K562 (cell line): ENCODE measurements around the gene PCP2. TPM values are rescaled to one million over a fixed set of nuclear protein-coding genes. Genes with fewer than 3 reads are reported as not detected.

Experiments used
- DNMT1 ChIP-seq: fragments of 450-650 bp; IDR thresholded peaks from 2 replicates; pipeline ENCODE4 v1.6.1; 2016; ENCODE audit warnings: antibody characterized with exemption, mild to moderate bottlenecking
- ESRRA ChIP-seq: fragments of 450-650 bp; IDR thresholded peaks from 2 replicates; pipeline ENCODE4 v1.6.1; 2014; ENCODE audit warnings: low read depth, mild to moderate bottlenecking, moderate library complexity, borderline replicate concordance
- ESRRB ChIP-seq: fragments of 250-450 bp; sonication (Bioruptor Pico); IDR thresholded peaks from 2 replicates; pipeline ENCODE4 v1.5.0; 2020; ENCODE audit warnings: mild to moderate bottlenecking, moderate library complexity, borderline replicate concordance
- HEY1 ChIP-seq: fragments of 250-450 bp; sonication (Bioruptor Pico); IDR thresholded peaks from 2 replicates; pipeline ENCODE4 v1.5.0; 2020; ENCODE audit warnings: mild to moderate bottlenecking, moderate library complexity, borderline replicate concordance
- HMGN3 ChIP-seq: IDR thresholded peaks from 2 replicates; pipeline ENCODE4 v1.6.1; 2011; ENCODE audit warnings: borderline replicate concordance, low read depth, mild to moderate bottlenecking, mixed read lengths, low read length; ENCODE audit not compliant: insufficient read length; ENCODE audit errors: extremely low read depth
- NRF1 ChIP-seq, 2 experiments: fragments of 450-650 bp; IDR thresholded peaks in 1 of 2; conservative IDR thresholded peaks in 1 of 2; 2 replicates each; pipeline ENCODE4 v1.6.1; 2014; ENCODE audit warnings: mild to moderate bottlenecking in 2 of 2
- RHOXF2B ChIP-seq: fragments of 250-450 bp; sonication (Bioruptor Pico); conservative IDR thresholded peaks from 2 replicates; pipeline ENCODE4 v1.5.1; 2021
- SAP30 ChIP-seq: fragments of 200-600 bp; sonication (generic); IDR thresholded peaks from 2 replicates; pipeline ENCODE4 v1.6.1; 2012; ENCODE audit warnings: borderline replicate concordance, low read depth, mild to moderate bottlenecking, moderate library complexity, low read length, control low read depth, inconsistent platforms; ENCODE audit not compliant: insufficient read depth, poor library complexity, severe bottlenecking
- SIN3B ChIP-seq: fragments of 450-650 bp; IDR thresholded peaks from 2 replicates; pipeline ENCODE4 v1.6.1; 2017; ENCODE audit warnings: low read depth, mild to moderate bottlenecking, moderate library complexity
- STAG1 ChIP-seq: sonication (generic); formaldehyde crosslinking; IDR thresholded peaks from 2 replicates; pipeline ENCODE4 v1.5.0; 2020; ENCODE audit warnings: missing genetic modification reagents, borderline replicate concordance
- TBP ChIP-seq: optimal IDR thresholded peaks from 2 replicates; pipeline ENCODE3; 2011; ENCODE audit warnings: low read depth, low read length, improper control_type of control experiment
- TSC22D4 ChIP-seq: fragments of 450-650 bp; IDR thresholded peaks from 2 replicates; pipeline ENCODE4 v1.6.1; 2016; ENCODE audit warnings: missing genetic modification characterization, missing biosample characterization, control low read depth
- ZNF311 ChIP-seq: fragments of 250-450 bp; sonication (Bioruptor Pico); IDR thresholded peaks from 2 replicates; pipeline ENCODE4 v1.4.0; 2020; ENCODE audit warnings: mild to moderate bottlenecking, moderate library complexity
- ZNF77 ChIP-seq: fragments of 250-450 bp; sonication (Bioruptor Pico); IDR thresholded peaks from 2 replicates; pipeline ENCODE4 v1.5.0; 2020
- polyA plus RNA-seq, 8 experiments: library from polyadenylated mRNA; depleted of rRNA in 4 of 8; stranded (reverse) in 5 of 8; unstranded in 3 of 8; fragments of >200 nt; fragmentation: Nextera tagmentation in 2 of 8; fragmentation: Illumina TruSeq in 1 of 8; extraction: Ambion mirVana in 2 of 8; extraction: Trizol in 1 of 8; gene quantifications; 2 replicates each; pipeline versions ENCODE4 v1.2.1 to v1.2.3, GENCODE V29; 2011 to 2014; ENCODE audit warnings: inconsistent platforms in 1 of 8, missing spikeins in 1 of 8
- total RNA-seq, 7 experiments: library from RNA; depleted of rRNA in 6 of 7; stranded (reverse); fragments of >200 nt in 6 of 7; fragmentation: Illumina TruSeq in 2 of 7; extraction: Trizol in 2 of 7; gene quantifications; 2 replicates each; pipeline versions ENCODE4 v1.2.1 to v1.2.3, GENCODE V29; 2011 to 2021; ENCODE audit warnings: low replicate concordance in 1 of 7
- TF ChIP-seq, protein P1 (sequence below): fragments of 250-450 bp; sonication (Bioruptor Pico); IDR thresholded peaks from 2 replicates; pipeline ENCODE4 v1.8.0; 2021; ENCODE audit warnings: borderline replicate concordance, mild to moderate bottlenecking, moderate library complexity; ENCODE audit not compliant: poor library complexity, severe bottlenecking
- TF ChIP-seq, protein P2 (sequence below): fragments of 250-450 bp; sonication (Bioruptor Pico); IDR thresholded peaks from 2 replicates; pipeline ENCODE4 v1.4.0; 2020; ENCODE audit warnings: mild to moderate bottlenecking, moderate library complexity
- TF ChIP-seq, protein P3 (sequence below): sonication (generic); formaldehyde crosslinking; IDR thresholded peaks from 2 replicates; pipeline ENCODE4 v1.5.0; 2020; ENCODE audit warnings: missing genetic modification reagents
- TF ChIP-seq, protein P4 (sequence below): fragments of 250-450 bp; sonication (Bioruptor Pico); IDR thresholded peaks from 2 replicates; pipeline ENCODE4 v1.8.0; 2021; ENCODE audit warnings: mild to moderate bottlenecking, moderate library complexity
- TF ChIP-seq, protein P5 (sequence below): fragments of 450-650 bp; formaldehyde crosslinking; IDR thresholded peaks from 2 replicates; pipeline ENCODE4 v1.4.0; 2020; ENCODE audit warnings: mild to moderate bottlenecking, moderate library complexity

Gene PCP2
- total and polyA plus RNA-seq, 9 of the 15 experiments (the other 6 are each of a cell fraction or from before 2014, with no cell fraction given): 0.17 to 1.3 (median 0.49) TPM; not detected in 3

DNA sequence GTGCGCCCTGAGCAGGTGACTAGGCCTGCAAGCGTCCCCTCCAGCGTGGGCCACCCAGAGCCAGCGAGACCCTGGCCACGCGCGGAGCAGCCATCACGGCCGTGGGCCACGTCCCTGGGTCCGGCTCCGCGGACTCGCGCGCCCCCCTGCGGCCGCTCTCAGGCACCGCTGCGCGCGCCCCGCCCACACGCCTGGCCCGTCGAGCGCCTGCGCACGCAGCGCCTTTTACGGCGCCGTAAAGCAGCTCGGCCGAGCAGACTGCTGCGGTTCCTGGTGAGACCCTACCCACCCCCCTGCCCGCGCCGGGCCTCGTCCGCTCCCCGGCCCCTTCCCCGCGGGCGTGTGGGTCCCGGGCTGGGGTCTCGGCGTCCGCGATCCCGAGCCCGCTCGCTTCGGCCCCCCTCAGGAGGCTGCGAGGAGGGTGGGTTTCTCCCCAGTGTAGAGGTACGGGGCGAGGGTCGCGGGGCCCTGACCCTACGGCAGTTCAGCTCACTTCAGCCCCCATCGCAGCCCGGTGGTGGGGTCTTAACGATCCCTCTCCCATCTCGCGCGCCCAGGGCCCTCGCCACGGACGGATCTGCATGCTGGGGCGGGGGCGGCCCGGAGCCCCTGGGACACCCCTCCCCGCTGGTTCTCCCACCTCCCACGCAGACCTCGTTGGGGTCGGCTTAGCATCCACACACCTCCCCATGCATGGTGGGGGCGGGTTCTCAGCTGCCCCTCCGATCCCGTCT lies 47.3 kb upstream of the PCP2 start, which contains the start of gene TRAPPC5 (continued):
- TF ChIP-seq SIN3B: 0 out of 2 replicates have a peak, but pooled peaks have one; percentile 36
- TF ChIP-seq, protein P1, sequence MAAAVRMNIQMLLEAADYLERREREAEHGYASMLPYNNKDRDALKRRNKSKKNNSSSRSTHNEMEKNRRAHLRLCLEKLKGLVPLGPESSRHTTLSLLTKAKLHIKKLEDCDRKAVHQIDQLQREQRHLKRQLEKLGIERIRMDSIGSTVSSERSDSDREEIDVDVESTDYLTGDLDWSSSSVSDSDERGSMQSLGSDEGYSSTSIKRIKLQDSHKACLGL (CRISPR knock-in tag): no peak
- TF ChIP-seq ESRRB (CRISPR knock-in tag): no peak
- peak; percentile 67 for TF ChIP-seq ESRRA
- peak; percentile 54 for TF ChIP-seq TBP
- TF ChIP-seq ZNF311: no peak
- TF ChIP-seq, protein P2, sequence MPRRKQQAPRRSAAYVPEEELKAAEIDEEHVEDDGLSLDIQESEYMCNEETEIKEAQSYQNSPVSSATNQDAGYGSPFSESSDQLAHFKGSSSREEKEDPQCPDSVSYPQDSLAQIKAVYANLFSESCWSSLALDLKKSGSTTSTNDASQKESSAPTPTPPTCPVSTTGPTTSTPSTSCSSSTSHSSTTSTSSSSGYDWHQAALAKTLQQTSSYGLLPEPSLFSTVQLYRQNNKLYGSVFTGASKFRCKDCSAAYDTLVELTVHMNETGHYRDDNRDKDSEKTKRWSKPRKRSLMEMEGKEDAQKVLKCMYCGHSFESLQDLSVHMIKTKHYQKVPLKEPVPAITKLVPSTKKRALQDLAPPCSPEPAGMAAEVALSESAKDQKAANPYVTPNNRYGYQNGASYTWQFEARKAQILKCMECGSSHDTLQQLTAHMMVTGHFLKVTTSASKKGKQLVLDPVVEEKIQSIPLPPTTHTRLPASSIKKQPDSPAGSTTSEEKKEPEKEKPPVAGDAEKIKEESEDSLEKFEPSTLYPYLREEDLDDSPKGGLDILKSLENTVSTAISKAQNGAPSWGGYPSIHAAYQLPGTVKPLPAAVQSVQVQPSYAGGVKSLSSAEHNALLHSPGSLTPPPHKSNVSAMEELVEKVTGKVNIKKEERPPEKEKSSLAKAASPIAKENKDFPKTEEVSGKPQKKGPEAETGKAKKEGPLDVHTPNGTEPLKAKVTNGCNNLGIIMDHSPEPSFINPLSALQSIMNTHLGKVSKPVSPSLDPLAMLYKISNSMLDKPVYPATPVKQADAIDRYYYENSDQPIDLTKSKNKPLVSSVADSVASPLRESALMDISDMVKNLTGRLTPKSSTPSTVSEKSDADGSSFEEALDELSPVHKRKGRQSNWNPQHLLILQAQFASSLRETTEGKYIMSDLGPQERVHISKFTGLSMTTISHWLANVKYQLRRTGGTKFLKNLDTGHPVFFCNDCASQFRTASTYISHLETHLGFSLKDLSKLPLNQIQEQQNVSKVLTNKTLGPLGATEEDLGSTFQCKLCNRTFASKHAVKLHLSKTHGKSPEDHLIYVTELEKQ (CRISPR knock-in tag): no peak
- TF ChIP-seq, protein P3, sequence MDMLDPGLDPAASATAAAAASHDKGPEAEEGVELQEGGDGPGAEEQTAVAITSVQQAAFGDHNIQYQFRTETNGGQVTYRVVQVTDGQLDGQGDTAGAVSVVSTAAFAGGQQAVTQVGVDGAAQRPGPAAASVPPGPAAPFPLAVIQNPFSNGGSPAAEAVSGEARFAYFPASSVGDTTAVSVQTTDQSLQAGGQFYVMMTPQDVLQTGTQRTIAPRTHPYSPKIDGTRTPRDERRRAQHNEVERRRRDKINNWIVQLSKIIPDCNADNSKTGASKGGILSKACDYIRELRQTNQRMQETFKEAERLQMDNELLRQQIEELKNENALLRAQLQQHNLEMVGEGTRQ (CRISPR knock-in tag): no peak
- no peak for TF ChIP-seq RHOXF2B (CRISPR knock-in tag)
- TF ChIP-seq ZNF77 (CRISPR knock-in tag): no peak
- peak; percentile 91; the same call in 1 of the 2 replicates for TF ChIP-seq STAG1 (CRISPR knock-in tag)
- TF ChIP-seq HEY1: no peak
- TF ChIP-seq HMGN3: peak; percentile 48
- TF ChIP-seq, protein P4, sequence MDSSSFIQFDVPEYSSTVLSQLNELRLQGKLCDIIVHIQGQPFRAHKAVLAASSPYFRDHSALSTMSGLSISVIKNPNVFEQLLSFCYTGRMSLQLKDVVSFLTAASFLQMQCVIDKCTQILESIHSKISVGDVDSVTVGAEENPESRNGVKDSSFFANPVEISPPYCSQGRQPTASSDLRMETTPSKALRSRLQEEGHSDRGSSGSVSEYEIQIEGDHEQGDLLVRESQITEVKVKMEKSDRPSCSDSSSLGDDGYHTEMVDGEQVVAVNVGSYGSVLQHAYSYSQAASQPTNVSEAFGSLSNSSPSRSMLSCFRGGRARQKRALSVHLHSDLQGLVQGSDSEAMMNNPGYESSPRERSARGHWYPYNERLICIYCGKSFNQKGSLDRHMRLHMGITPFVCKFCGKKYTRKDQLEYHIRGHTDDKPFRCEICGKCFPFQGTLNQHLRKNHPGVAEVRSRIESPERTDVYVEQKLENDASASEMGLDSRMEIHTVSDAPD (CRISPR knock-in tag): no peak
- no peak for TF ChIP-seq DNMT1
- TF ChIP-seq TSC22D4 (tag): no peak
- TF ChIP-seq, protein P5, sequence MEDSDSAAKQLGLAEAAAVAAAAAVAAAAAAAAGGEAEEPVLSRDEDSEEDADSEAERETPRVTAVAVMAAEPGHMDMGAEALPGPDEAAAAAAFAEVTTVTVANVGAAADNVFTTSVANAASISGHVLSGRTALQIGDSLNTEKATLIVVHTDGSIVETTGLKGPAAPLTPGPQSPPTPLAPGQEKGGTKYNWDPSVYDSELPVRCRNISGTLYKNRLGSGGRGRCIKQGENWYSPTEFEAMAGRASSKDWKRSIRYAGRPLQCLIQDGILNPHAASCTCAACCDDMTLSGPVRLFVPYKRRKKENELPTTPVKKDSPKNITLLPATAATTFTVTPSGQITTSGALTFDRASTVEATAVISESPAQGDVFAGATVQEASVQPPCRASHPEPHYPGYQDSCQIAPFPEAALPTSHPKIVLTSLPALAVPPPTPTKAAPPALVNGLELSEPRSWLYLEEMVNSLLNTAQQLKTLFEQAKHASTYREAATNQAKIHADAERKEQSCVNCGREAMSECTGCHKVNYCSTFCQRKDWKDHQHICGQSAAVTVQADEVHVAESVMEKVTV (CRISPR knock-in tag): peak; percentile 79
- peak; percentile 34 for TF ChIP-seq SAP30
- peak; percentile 96 for TF ChIP-seq NRF1 (conservative IDR thresholded peaks at IDR 0.05 in 1 of 2, IDR thresholded peaks at IDR 0.05 in 1 of 2)
